IPS DF 19.7 (cell line): ENCODE measurements around the gene UFD1.

Source experiments
- DNase-seq: peaks from one replicate; pipeline ENCODE4 v3.0.0-alpha.2; 2013; ENCODE audit warnings: low read depth, low spot score

The UFD1 gene

GRCh38 chr22:19478901-19479354 is at the start of gene UFD1:
UFD1 (minus strand) TSS chr22:19479193; CDS start chr22:19479085, 108 bp downstream.
- DNase-seq, result no peak

DNA sequence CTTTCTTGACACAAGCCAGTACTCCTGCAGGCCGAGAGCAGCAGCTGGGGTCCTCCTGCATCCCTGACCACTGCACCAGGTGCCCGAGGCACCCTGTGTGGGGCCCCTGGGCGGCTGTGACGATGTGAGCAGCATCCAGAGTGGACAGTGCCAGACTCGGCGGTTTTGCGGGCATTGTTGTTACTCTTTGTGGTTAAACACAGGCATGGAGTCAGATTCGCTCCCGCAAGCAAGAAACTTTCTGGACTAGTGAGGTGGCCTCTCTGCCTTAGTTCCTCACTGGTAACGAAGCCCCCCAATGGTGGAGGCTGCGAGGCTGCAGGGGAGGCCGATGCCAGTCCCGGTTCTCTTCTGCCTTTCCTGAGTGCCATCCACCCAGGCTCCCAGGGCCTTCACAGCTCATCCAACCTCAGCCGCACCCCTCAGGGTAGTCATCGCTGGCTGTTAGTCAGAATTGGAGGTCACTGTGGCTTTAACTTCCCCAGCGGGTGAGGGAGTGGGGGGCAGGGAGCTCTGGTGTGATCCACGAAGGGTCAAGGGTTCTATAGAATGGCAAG is 48.9 kb upstream of the UFD1 start:
- DNase-seq, result no peak

- DNase-seq, result no peak
Measured at GRCh38 chr22:19527321-19527721, 48.3 kb upstream of the UFD1 start.

GRCh38 chr22:19526702-19527111 is 47.7 kb upstream of the UFD1 start:
- DNase-seq, result no peak

- no peak for DNase-seq
Measured at GRCh38 chr22:19526076-19526701, 47.2 kb upstream of the UFD1 start.

DNA sequence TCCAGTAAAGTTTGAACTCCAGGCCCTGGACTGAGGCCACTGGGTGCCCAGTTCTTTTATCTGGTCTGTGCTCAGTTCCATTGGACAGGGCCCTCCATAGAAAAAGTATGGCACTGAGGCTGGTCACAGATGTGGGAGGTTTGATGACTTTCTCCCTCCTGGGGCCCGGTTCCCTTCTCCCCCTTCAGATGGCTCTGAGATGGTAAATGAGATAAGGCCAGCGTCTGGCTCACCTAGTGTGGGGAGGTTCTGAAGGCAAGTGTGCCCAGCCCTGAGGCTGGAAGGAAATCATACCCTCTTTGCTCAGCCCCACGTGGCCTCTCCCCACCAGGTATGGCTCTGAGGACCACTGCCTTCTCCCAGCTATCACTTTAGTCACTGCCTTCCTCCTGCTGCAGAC is 46.7 kb upstream of the UFD1 start:
- no peak for DNase-seq

GRCh38 chr22:19525116-19525660 is 46.2 kb upstream of the UFD1 start:
- no peak for DNase-seq

DNA sequence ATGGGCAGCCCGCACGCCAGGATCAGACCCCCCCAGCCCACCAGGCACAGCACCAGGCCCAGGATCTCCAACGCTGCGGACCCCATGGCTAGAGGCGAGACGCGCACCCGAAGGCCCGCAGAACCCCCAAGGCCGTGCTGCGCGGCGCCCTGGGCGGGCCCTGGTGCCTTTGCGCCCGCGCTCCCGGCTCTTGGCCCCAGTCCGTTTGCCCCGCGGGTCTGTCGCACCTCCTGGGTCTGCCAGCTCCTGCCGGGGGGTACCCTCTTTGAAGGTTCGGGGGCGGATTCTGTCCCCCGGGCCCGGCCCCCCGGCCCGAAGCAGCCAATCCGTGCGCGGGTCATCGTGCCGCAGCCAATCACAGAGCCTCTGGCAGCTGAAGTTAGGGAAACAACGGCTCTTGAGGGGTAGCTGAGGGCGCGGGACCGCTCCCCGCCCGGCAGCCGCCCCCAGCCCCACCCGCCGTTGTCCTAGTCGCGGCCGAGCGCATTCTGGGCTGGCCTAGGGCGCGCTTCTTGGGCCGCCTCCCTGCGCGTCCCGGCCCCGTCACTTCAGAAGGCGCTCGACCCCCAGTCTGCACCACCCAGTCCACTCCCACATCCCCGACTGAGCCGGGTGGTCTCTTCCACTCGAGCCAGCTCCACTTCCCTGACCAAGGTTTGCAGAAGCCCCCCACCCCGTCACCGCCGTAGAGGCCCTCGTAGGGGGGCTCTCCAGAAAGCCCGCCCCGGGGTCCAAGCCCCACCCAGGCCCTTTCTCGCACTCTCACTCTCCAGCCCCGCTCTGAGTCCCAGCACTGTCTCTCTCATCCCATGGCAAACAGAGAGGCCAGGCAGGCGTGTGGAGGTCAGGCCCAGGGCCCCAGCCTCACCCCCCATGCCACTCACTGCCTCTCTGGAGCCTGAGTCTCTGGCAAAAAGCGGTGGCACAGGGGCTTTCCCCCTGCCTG is 45.5 kb upstream of the UFD1 start, which contains the start of gene CLDN5:
CLDN5 (minus strand) TSS at position 241 of the 946 bp plus-strand sequence; CDS start at position 86, 155 bp downstream.
- no peak for DNase-seq

- DNase-seq, result no peak
Measured at GRCh38 chr22:19523240-19524169, 44.5 kb upstream of the UFD1 start.

- DNase-seq, result no peak
Measured at GRCh38 chr22:19522881-19523239, 43.9 kb upstream of the UFD1 start.

DNA sequence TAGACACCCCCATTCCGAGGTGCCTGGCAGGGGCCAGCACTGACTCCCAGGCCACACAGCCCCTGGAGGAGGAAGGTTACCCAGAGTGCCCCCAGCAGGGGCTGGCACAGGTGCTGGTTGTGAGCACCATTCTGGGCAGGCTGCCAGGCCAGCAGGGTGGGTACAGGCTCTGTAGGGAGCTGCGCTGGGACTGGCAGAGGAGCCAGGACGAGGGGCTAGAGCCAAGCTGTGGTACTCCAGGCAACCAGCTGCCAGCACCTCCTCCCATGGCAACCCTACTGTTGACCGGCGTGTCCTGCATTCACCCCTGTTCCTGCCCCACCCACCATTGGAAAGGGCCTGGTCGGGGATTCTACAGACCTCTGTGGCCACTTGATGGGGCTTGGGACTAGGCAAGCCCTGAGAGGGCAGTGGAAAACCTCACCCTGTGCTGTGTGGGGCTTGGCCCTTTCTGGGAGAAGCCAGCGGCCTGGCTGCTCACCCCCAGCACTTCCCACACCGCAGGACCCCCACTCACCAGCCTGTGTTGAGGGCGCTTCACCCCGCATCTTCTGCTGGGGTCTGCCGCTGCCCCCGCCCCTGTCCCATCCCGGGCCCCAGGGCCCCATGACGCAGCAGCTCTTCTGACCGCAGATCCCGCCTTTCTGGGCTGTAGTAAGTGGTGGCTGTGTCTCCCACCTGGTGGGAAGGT is 43.3 kb upstream of the UFD1 start:
- DNase-seq, result no peak

- no peak for DNase-seq
Measured at GRCh38 chr22:19520566-19521305, 41.7 kb upstream of the UFD1 start.

DNA sequence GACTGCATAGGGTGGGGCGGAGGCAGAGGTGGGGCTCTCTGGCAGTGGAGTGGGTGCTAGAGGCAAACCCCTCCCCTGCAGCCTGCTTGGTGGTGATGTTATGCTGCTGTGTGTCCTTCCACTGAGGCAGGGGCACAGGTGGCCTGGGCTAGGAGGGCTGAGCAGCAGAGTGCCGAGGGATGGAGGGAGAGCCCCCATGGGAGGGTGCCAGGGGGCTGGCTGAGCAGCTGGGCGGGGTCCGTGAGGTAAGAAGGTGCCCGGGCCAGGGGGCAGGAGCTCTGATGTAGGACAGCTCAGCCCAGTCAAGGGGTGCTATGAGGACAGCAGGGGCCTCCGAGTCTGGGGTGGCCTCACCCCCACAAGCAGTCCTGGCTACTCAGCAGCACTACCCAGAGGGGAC is 41.0 kb upstream of the UFD1 start:
- no peak for DNase-seq

DNA sequence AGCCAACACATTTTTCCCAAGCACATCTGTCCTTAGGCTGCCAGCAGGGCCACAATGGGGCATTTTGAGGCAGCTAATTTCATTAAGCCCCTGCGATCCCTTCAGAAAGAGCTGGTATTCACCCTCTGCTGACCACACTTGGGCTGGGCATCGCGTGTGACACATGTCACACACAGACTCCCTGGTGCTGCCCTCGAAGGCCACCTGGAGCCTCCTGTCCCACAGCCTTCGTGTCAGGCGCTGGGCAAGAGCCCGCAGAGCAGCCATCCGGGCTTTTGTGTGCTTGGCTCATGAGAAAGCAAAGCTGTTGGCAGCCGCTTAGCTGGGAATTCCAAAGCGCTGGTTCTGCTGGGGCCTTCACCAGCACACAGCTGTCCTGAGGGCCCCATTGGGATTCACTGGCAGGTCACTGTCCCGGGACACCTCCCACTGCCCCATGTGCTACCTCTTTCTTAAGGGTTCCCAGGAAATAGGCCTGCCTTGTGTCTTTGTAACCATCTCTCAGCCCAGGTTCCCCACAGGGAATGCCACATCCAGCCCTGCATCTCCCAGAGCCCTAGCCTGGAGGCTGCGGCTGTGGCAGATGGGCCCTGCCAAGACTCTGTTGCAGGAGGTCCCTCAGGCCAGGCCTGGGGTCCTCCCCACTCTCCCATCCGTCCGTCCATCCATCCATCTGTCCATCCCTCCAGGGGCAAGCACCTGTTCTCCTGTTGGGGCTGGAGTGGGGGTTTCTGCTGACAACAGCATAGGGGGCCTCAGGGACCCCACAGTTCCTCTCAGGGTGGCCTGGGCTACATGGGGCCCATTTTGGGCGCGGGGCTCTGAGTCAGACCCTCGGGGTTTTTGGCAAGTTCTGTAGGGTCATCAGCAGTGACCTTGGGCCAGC is 40.3 kb upstream of the UFD1 start:
- no peak for DNase-seq

DNA sequence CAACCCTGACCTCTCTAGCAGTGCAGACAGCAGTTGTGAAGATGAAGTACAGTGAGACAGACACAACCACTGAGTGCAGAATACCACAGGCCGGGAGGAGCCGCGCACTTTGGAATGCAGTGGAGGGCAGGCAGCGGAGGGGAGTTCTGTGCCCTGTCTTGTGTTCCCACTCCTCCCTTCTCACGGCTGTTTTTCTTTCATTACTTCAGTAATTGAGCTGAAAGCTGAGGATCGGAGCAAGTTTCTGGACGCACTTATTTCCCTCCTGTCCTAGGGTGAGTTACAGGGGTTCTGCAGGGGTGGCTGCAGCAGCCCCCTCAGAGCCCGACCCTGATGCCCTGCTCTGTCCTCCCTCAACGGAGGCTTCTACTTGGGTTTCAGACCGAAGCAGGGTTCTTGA is 39.6 kb upstream of the UFD1 start:
- no peak for DNase-seq

DNA sequence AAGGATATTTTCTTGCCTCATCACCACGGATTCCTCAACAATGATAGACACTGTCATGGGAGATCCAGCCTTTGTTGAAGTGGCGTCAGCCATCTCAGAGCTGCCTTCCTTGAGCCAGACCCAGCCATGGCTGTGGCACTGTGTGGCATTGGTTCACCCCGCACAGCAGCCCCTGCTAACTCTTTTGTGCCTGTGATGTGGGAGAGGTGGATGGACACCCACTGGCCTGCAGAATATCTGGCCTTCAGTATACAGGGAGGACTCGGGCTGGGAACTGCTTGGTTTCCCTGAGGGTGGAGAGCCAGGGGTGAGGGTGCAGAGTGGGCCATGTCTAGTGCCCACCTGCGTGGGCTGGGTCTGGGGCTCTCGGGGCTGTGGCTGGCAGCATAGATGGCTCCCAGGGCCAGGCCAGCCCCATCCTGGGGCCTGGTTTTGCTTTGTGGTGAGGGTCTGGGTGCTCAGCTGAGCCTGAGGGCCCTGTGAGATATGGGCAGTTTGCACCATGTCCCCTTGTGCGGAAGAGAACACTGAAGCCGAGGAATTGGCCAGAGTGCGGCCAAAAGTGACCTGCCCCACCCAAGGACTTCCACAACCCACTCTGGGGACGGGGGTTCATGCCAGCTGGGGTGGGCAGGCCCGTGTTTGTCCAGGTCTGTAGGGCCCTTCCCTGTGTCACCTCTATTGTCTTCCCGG is 39.1 kb upstream of the UFD1 start:
- DNase-seq, result no peak

GRCh38 chr22:19517171-19517500 is 38.1 kb upstream of the UFD1 start:
- DNase-seq, result no peak
